Measurements from ENCODE around the gene AGAP1. TPM values are rescaled to one million over a fixed set of nuclear protein-coding genes. Genes with fewer than 3 reads are reported as not detected.

Gene AGAP1
- total RNA-seq, 2 donors from 2014 or later: 32.8 to 34.7 TPM

DNA sequence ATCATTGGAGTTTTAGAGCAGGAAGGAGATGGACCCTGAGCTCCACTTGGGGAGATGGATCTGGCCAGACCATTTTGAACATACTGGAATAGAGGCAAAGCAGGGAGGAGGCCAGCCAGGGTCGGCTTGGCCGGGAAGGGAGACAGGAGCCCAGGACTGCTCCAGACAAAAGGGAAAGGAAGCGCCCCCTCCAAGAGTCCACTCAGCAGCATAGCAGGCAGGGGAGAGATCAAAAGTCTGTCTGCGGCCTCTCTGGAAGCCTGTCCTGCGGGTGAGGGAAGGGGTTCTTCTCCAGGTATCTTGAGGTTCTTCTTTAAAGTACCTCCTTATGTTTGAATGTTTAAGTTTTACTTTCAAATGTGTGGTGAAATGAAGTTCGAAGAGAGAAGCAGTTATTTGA lies 548.2 kb downstream of the AGAP1 start:
- Histone ChIP-seq H3K4me1 (ENCODE audit: control insufficient read depth, insufficient read depth, low read length) (no peaks in the 10 kb centered on the region), H3K9ac (ENCODE audit: extremely low read depth, low read length, poor library complexity, severe bottlenecking) (no peak overlapping the region), H3K27ac (ENCODE audit: low read depth, low read length) (no peak overlapping the region), H3K9me3 (ENCODE audit: control insufficient read depth, low read length) (no peaks in the 10 kb centered on the region), H3K36me3 (ENCODE audit: control insufficient read depth, insufficient read depth, low read length) (no peaks in the 10 kb centered on the region), H3K27me3 (ENCODE audit: control insufficient read depth, insufficient read depth, low read length, poor library complexity, severe bottlenecking) (no peaks in the 10 kb centered on the region), H3K4me3 (ENCODE audit: low read length) (no peak overlapping the region)
- no peak overlapping the region for H3K4me3 Mint-ChIP-seq
- no peak for TF ChIP-seq CTCF (conservative IDR thresholded peaks at IDR 0.05)
- WGBS, 2 experiments (ENCODE audit: insufficient coverage in 1 of 2, insufficient read length in 1 of 2): 79 to 90% methylated on average over 2 to 6 of the region's 6 CpGs
- H3K9me3 Mint-ChIP-seq: no peaks in the 10 kb centered on the region
- DNase-seq: no peak
- peaks cover 22% of the 10 kb centered on the region for H3K36me3 Mint-ChIP-seq (ENCODE audit: low read depth)
- no peaks in the 10 kb centered on the region for H3K27me3 Mint-ChIP-seq (ENCODE audit: insufficient read depth)
- no peaks in the 10 kb centered on the region for H3K4me1 Mint-ChIP-seq
- H3K27ac Mint-ChIP-seq: no peak overlapping the region

- 90 to 100% methylated on average over 5 to 6 of the region's 6 CpGs for WGBS, 2 experiments (ENCODE audit: insufficient coverage in 1 of 2, insufficient read length in 1 of 2)
- H3K9me3 Mint-ChIP-seq: no peaks in the 10 kb centered on the region
- no peaks in the 10 kb centered on the region for H3K27me3 ChIP-seq (ENCODE audit: control insufficient read depth, insufficient read depth, low read length, poor library complexity, severe bottlenecking)
Observed at GRCh38 chr2:236044191-236044590, 550.3 kb downstream of the AGAP1 start.

DNA sequence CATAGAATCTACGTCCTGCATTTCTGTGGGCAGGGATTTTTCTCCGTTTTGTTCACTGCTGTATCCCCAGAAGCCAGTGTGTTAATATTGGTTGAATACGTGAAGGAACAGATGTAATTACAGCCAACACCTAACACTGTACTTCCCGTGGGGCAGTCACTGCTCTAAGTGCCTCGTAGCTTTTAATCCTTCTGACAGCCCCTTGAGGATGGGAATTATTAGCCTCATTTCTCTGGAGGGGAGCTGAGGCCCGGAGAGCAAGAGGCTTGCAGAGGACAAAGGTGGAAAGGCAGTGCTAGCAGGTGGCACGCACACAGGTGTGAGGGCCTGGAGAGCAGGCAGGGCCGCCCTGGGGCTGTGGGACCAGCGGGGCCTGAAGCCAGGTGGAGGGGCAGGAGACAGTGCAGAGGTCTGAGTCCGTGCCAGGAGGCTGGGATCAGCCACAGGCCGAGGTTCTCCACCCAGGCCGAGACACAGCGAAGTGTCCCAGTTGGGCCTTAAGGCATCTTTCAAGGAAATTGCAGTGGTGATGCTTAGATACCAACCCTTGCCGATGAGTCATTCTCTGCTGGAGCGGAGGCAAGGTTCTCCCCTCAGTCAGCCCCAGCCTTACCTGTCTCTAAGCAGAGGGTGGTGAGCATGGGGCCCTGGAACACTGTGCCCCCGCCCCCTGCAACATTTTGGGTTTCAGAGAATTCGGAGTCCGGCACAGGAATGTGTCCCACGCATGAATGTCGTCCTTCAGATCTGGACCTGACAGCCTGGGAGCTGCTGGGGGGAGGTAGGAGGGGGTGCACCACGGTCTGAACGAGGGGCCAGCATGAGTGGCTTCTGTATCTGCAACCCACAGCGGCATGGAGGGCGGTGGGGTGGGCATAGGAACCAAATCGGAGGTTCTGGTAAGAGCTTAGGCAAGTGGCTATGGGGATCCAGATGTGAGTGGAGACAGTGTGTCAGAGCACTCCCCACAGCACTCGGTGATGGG lies 551.7 kb downstream of the AGAP1 start:
- Mint-ChIP-seq H3K27ac (no peak overlapping the region), H3K36me3 (ENCODE audit: low read depth) (peaks cover 30% of the 10 kb centered on the region), H3K4me3 (no peak overlapping the region), H3K27me3 (ENCODE audit: insufficient read depth) (peaks cover 2% of the 10 kb centered on the region), H3K9me3 (no peaks in the 10 kb centered on the region), H3K4me1 (peaks cover 5% of the 10 kb centered on the region)
- Histone ChIP-seq H3K9ac (ENCODE audit: extremely low read depth, low read length, poor library complexity, severe bottlenecking) (no peak overlapping the region), H3K4me1 (ENCODE audit: control insufficient read depth, insufficient read depth, low read length) (no peaks in the 10 kb centered on the region), H3K9me3 (ENCODE audit: control insufficient read depth, low read length) (no peaks in the 10 kb centered on the region), H3K4me3 (ENCODE audit: low read length) (no peak overlapping the region), H3K36me3 (ENCODE audit: control insufficient read depth, insufficient read depth, low read length) (no peaks in the 10 kb centered on the region), H3K27ac (ENCODE audit: low read depth, low read length) (no peak overlapping the region), H3K27me3 (ENCODE audit: control insufficient read depth, insufficient read depth, low read length, poor library complexity, severe bottlenecking) (no peaks in the 10 kb centered on the region)
- TF ChIP-seq CTCF (conservative IDR thresholded peaks at IDR 0.05): no peak
- DNase-seq: no peak
- 92% methylated on average over 14 to 26 of the region's 26 CpGs for WGBS, 2 experiments (ENCODE audit: insufficient coverage in 1 of 2, insufficient read length in 1 of 2)

More at GRCh38 chr2:236044191-236044590, 550.3 kb downstream of the AGAP1 start:
- Mint-ChIP-seq H3K27me3 (ENCODE audit: insufficient read depth) (peaks cover 2% of the 10 kb centered on the region), H3K27ac (no peak overlapping the region), H3K4me1 (peaks cover 5% of the 10 kb centered on the region), H3K36me3 (ENCODE audit: low read depth) (peaks cover 32% of the 10 kb centered on the region), H3K4me3 (no peak overlapping the region)
- TF ChIP-seq CTCF (conservative IDR thresholded peaks at IDR 0.05): no peak
- no peak overlapping the region for H3K4me3 ChIP-seq (ENCODE audit: low read length)
- no peak overlapping the region for H3K9ac ChIP-seq (ENCODE audit: extremely low read depth, low read length, poor library complexity, severe bottlenecking)
- no peaks in the 10 kb centered on the region for H3K36me3 ChIP-seq (ENCODE audit: control insufficient read depth, insufficient read depth, low read length)
- H3K27ac ChIP-seq (ENCODE audit: low read depth, low read length): no peak overlapping the region
- no peak for DNase-seq
- no peaks in the 10 kb centered on the region for H3K9me3 ChIP-seq (ENCODE audit: control insufficient read depth, low read length)
- H3K4me1 ChIP-seq (ENCODE audit: control insufficient read depth, insufficient read depth, low read length): no peaks in the 10 kb centered on the region

Data from endodermal cell (in vitro differentiated cells).